Skeletal muscle tissue (tissue), 4 donors: ENCODE results near the gene C11orf52. TPM values are rescaled to one million over a fixed set of nuclear protein-coding genes. Genes with fewer than 3 reads are reported as not detected.
A peak's percentile ranks its signal among the peaks of the same experiment; 100 is the strongest.

Experiments
- H3K27ac ChIP-seq: one replicate; pipeline ENCODE4 v1.7.0; 2013; ENCODE audit warnings: mild to moderate bottlenecking, low read depth, low read length, inconsistent platforms
- H3K27me3 ChIP-seq, 3 donors: one replicate each; pipeline ENCODE4 v1.7.0; 2013; ENCODE audit warnings: low read length in 3 of 3; ENCODE audit not compliant: control insufficient read depth in 3 of 3, insufficient read depth in 3 of 3
- H3K36me3 ChIP-seq, 3 donors: one replicate each; pipeline ENCODE4 v1.7.0; 2013; ENCODE audit warnings: low read length in 3 of 3; ENCODE audit not compliant: control insufficient read depth in 3 of 3, insufficient read depth in 3 of 3
- H3K4me1 ChIP-seq, 3 donors: one replicate each; pipeline ENCODE4 v1.7.0; 2013; ENCODE audit warnings: low read length in 3 of 3, mild to moderate bottlenecking in 3 of 3; ENCODE audit not compliant: control insufficient read depth in 3 of 3, insufficient read depth in 3 of 3
- H3K4me3 ChIP-seq, 3 donors: one replicate each; pipeline ENCODE4 v1.7.0; 2013; ENCODE audit warnings: low read length in 3 of 3
- H3K9ac ChIP-seq, 3 donors: one replicate each; pipeline ENCODE4 v1.7.0; 2013; ENCODE audit warnings: low read length in 3 of 3, mild to moderate bottlenecking in 3 of 3, moderate library complexity in 2 of 3, low read depth in 1 of 3
- H3K9me3 ChIP-seq, 3 donors: one replicate each; pipeline ENCODE4 v1.7.0; 2013; ENCODE audit warnings: low read length in 3 of 3; ENCODE audit not compliant: control insufficient read depth in 3 of 3
- total RNA-seq: library from RNA; depleted of rRNA; stranded (reverse); fragments of >200 nt; gene quantifications from one replicate; pipeline ENCODE4 v1.2.3, GENCODE V29; 2014
- donor health status: Osteomylitis.

C11orf52 gene
- total RNA-seq, 1 donor from 2014 or later = 0.52 TPM

DNA sequence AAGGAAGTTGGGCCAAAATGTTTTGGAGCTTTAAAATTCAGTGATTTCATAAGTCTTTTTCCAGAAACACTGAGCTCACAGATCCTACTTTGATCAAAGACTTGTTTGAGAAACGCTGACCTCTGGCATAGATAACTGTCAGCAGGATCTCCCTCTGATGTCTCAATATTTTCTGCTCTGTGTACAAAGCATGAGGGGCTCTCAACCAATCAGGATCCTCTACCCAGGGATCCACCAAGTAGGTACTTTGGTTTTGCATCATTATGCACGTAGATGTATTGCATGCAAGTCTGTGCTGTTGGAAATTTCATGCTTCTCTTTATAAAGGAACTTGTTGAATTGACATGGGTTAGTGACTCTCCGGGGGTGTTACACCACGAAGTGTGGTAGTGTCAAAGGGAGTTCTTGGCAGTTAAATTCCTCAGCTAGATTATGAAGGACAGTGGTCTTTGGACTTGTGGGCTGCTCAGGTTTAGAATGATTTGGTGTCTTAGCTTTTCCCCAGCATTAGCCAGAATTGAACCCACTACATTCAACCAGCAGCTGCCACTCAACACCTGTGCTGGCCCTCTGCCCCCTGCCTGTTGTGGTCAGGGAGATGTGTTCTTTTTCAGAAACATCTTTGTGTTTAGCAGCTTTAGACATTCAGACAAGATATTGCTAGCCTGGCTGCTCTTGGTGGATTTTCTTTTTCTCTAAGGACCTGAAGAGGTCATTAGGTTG, 16.8 kb downstream of the C11orf52 start:
- no peaks in the 10 kb centered on the region for H3K27me3 ChIP-seq
- H3K9ac ChIP-seq = peak overlapping the region in 1 of 3 donors; percentile 41
- H3K4me3 ChIP-seq = no peak overlapping the region
- H3K4me1 ChIP-seq = peaks cover 29 to 40% (median 32%) of the 10 kb centered on the region in 3 donors
- H3K36me3 ChIP-seq = no peaks in the 10 kb centered on the region
- H3K27ac ChIP-seq = peak overlapping the region; percentile 64
- no peaks in the 10 kb centered on the region for H3K9me3 ChIP-seq

DNA sequence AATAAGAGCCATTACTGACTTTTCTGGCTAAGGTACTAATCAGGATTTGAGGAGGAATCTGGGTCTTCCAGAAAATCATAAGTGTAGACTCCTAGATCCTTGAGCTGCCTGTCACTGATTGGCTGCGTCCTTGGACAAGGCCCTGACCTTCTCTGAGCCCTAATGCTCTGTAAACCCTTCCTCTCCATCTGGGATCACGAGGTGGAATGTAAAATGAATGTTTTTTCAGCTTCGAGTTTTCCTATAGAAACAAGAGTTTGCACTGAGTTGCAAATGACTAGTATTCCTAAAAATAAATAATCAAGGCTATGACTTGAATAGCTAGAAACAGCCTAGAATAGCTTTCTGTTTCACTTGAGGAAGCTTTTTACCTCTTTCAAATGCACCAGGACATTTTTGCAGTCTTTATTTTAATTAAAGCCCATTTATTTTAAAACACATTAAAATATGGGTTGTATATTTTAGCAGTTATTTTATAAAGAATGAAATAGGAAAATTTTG, 17.4 kb downstream of the C11orf52 start:
- H3K4me1 ChIP-seq = peaks cover 29 to 44% (median 32%) of the 10 kb centered on the region in 3 donors
- peak overlapping the region; percentile 64 for H3K27ac ChIP-seq
- no peaks in the 10 kb centered on the region for H3K36me3 ChIP-seq
- no peaks in the 10 kb centered on the region for H3K9me3 ChIP-seq
- no peaks in the 10 kb centered on the region for H3K27me3 ChIP-seq
- peak overlapping the region in 2 of 3 donors; percentile 75 to 84 for H3K4me3 ChIP-seq
- H3K9ac ChIP-seq = peak overlapping the region; percentile 50 to 86 (median 80)

DNA sequence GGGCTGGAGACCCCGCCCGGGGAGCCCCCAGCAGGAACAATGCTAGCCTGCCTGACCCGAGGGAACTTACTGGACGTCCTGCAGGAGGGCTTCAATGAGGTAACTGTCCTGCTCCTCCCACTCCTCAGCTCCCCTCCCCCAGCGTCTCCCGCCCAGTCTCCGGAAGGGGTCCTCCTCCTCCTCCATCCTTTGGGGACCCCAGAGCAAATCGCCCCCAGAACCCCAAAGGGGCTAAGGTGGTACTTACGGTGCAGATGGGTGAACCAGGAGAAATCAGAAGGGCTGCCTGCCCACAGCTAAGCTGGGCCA, 18.7 kb downstream of the C11orf52 start:
- Histone ChIP-seq H3K27me3 (no peaks in the 10 kb centered on the region), H3K4me1 (peaks cover 35 to 56% (median 39%) of the 10 kb centered on the region in 3 donors), H3K9ac (peak overlapping the region; percentile 50 to 86 (median 80)), H3K9me3 (no peaks in the 10 kb centered on the region), H3K36me3 (no peaks in the 10 kb centered on the region), H3K4me3 (peak overlapping the region; percentile 75 to 84 (median 80)), H3K27ac (peak overlapping the region; percentile 64)

DNA sequence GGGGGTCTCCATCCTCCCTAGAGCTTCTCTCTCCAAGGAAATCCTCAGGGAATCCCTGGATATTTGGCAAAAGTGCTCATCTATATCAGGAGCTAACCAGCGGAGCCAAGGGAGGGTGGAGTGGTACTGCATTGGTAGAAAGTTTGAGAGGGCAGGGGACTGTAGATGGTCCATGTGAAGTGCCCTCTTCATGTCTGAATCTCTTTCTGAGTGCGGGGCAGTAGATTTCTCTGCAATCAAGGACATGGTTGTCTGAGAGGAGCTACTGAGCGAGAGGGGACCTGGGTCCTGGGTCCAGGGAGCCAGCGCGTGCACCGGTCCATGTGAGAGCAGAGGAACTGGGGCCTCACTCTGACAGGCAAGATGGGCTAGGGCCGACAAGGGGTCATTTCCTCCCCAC, 19.1 kb downstream of the C11orf52 start:
- Histone ChIP-seq H3K36me3 (no peaks in the 10 kb centered on the region), H3K9ac (peak overlapping the region in 2 of 3 donors; percentile 50 to 86), H3K4me1 (peaks cover 36 to 61% (median 43%) of the 10 kb centered on the region in 3 donors), H3K9me3 (no peaks in the 10 kb centered on the region), H3K27me3 (no peaks in the 10 kb centered on the region), H3K27ac (peak overlapping the region; percentile 64), H3K4me3 (peak overlapping the region; percentile 75 to 84 (median 80))

DNA sequence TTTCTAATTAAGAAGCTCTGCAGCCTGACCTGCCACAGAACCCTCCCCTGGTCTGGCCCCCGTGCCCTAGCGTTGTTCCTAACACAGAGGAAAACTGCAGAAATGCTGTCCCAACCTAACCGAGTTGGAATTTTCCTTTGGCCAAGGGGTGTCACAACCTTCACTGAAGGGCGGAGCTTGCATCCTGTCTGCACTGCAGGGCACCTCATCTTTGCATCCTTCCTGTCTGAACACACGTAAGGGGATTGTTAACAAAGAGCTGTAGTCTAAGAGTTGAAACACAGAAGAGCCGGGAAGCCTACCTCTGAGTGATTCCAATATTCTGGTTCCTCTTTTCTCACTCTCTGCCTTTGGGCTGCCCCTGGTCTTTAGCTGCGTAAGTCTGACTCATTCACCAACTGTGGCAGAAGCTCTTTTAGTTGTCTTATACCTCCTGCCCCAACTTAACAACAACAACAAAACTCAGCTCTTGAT, 20.0 kb downstream of the C11orf52 start:
- H3K27ac ChIP-seq = peak overlapping the region; percentile 64
- no peaks in the 10 kb centered on the region for H3K9me3 ChIP-seq
- H3K27me3 ChIP-seq = no peaks in the 10 kb centered on the region
- peak overlapping the region in 1 of 3 donors; percentile 37 for H3K4me3 ChIP-seq
- no peaks in the 10 kb centered on the region for H3K36me3 ChIP-seq
- H3K9ac ChIP-seq = peak overlapping the region in 2 of 3 donors; percentile 4 to 50
- H3K4me1 ChIP-seq = peaks cover 36 to 61% (median 43%) of the 10 kb centered on the region in 3 donors

DNA sequence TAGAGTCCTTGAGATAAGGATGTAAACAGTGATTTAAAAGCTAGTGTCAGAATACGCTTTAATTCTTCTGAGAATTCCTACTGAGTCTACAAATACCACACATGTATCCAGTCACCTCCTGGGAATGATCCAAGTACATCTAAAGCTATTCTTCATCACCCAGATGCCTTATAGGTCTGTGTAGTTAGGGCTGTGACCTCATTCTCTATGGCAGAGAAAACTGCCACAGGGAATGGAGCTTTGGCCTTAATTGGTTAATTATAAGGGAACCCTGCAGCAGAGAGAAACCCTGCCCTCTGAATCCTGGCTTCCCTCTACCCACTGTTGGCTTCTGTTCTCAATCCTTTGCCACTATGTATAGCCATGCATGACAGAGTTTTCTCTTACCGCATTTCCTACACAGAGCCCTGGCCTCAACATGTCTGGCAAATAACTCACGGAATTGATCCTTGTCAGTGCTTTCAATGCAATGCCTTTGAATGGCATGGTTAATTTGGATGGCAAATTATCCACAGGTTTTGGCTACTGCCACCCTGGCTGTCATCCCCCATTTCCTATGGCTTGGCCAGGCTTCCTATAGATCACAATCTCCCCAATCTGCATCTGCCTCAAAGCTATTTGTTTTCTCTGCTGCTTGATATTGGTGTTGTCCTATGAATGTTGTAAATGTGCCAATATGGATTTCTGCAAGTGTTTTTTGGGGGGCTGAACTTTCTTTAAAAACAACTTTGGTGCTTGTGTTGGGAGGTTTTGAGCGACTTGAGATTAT, 21.3 kb downstream of the C11orf52 start:
- H3K36me3 ChIP-seq = no peaks in the 10 kb centered on the region
- H3K27me3 ChIP-seq = no peaks in the 10 kb centered on the region
- no peak overlapping the region for H3K4me3 ChIP-seq
- H3K9me3 ChIP-seq = no peaks in the 10 kb centered on the region
- H3K27ac ChIP-seq = peak overlapping the region; percentile 7
- H3K9ac ChIP-seq = no peak overlapping the region
- peaks cover 36 to 61% (median 43%) of the 10 kb centered on the region in 3 donors for H3K4me1 ChIP-seq

DNA sequence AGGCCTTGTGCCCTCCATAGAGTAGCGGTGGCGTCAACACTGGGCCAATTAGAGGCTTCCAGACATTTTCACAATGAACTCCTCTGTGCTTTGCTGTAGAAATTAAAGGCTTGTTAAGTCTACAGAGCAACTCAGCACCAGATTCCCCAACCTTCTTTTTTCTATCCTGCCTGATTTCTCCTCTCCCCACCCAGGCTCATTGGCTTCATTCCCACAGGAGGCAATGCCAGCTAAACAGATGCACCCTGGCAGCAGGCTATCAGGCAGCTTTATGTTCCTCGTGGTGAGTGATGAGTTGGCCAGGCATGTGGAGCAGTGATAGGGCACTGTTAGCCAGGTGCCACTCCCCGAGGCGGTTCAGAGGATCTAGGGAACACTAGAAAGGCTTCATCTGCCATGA, 23.2 kb downstream of the C11orf52 start:
- Histone ChIP-seq H3K4me1 (peaks cover 24 to 46% (median 33%) of the 10 kb centered on the region in 3 donors), H3K36me3 (no peaks in the 10 kb centered on the region), H3K27me3 (no peaks in the 10 kb centered on the region), H3K9ac (no peak overlapping the region), H3K27ac (peak overlapping the region; percentile 49), H3K9me3 (no peaks in the 10 kb centered on the region), H3K4me3 (peak overlapping the region in 1 of 3 donors; percentile 30)

DNA sequence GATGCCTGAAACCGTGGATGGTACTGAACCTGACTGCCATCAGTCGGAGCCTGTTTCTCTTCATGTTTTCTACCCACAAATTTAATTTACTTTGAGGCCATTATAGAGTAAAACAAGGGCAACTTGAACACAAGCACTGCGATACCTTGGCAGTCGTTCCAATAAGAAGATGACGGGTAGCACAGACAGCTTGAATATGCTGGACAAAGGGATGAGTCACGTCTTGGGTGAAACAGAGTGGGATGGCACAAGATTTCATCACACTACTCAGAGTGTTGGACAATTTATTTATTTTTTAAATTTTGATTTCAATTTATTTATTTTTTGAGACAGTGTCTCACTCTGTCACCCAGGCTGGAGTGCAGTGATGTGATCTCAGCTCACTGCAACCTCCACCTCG, 24.1 kb downstream of the C11orf52 start:
- Histone ChIP-seq H3K27ac (peak overlapping the region; percentile 49), H3K4me1 (peaks cover 18 to 42% (median 28%) of the 10 kb centered on the region in 3 donors), H3K4me3 (no peak overlapping the region), H3K27me3 (no peaks in the 10 kb centered on the region), H3K36me3 (no peaks in the 10 kb centered on the region), H3K9me3 (no peaks in the 10 kb centered on the region), H3K9ac (no peak overlapping the region)

DNA sequence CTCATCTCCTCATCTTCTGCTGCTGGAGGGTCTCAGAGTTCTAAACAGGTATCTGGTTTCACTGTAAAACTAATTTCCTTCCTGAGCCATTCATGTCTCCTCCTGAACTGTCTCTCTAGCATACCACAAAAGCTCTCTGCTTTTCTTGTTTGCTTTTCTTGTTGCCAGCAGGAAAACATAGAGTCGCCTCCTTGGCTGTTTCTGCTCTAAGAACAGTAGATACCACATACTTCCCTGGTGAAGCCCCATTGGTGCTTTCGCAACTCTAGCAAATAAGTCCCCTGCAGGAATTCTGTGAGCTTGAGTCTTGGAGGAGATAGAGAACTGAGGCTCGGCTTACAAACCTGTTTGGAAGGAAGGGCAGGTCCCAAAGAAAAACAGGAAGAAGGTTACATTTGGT, 25.4 kb downstream of the C11orf52 start:
- Histone ChIP-seq H3K4me3 (no peak overlapping the region), H3K4me1 (peaks cover 10 to 29% (median 16%) of the 10 kb centered on the region in 3 donors), H3K9ac (no peak overlapping the region), H3K9me3 (no peaks in the 10 kb centered on the region), H3K27ac (peak overlapping the region; percentile 2), H3K36me3 (no peaks in the 10 kb centered on the region), H3K27me3 (no peaks in the 10 kb centered on the region)

DNA sequence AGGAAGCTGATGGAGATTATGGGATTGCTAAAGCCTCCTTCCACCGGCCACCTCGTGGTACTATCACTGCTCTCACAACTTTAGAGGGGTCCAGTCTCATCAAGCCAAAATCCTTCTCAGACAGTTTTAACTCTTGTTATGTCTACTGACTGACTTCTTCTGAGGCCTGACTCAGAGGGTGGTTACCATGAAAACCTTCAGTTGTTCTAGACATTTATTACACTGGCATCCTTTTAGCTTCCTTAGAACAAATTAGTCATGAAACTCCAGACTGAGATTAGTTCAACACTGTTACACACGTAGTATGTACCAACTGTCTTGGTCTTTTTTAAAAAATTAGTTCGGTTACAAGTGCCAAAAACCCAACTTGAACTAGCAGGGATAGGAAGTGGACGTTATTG, 25.9 kb downstream of the C11orf52 start:
- Histone ChIP-seq H3K9me3 (no peaks in the 10 kb centered on the region), H3K4me1 (peaks cover 10 to 28% (median 16%) of the 10 kb centered on the region in 3 donors), H3K4me3 (no peak overlapping the region), H3K36me3 (no peaks in the 10 kb centered on the region), H3K9ac (no peak overlapping the region), H3K27me3 (no peaks in the 10 kb centered on the region), H3K27ac (no peak overlapping the region)
